Spleen (tissue), 7 donors: Measurements from ENCODE around the gene CR1.

Experiments used
- CTCF ChIP-seq, 11 experiments: fragments of 200-600 bp in 7 of 11; fragments of 450-650 bp in 4 of 11; sonication (generic) in 4 of 11; IDR thresholded peaks in 8 of 11; conservative IDR thresholded peaks in 3 of 11; 1 replicate in 7 of 11; 2 replicates in 4 of 11; pipeline versions ENCODE4 v1.4.0 to v1.8.0; 2016 to 2021; ENCODE audit warnings: antibody characterized with exemption in 11 of 11, inconsistent platforms in 4 of 11, mild to moderate bottlenecking in 1 of 11
- POLR2A ChIP-seq, 3 donors: fragments of 450-650 bp; IDR thresholded peaks; one replicate each; pipeline ENCODE4 v1.5.1; 2017; ENCODE audit warnings: antibody characterized with exemption in 3 of 3, mild to moderate bottlenecking in 1 of 3
- donor health status: DM: no; HTN: no; CAD: no; lungs with moderate emphysema.
- donor health status: DM: no; HTN: no; CAD: no.
- donor health status: DM: no; HTN: no; CAD: no.

- TF ChIP-seq POLR2A (IDR thresholded peaks at IDR 0.05) (no peak), CTCF (IDR thresholded peaks at IDR 0.05 in 8 of 11, conservative IDR thresholded peaks at IDR 0.05 in 3 of 11) (no peak)
Measured at GRCh38 chr1:207658408-207658807, 162.5 kb downstream of the CR1 start.
